Fibroblast of lung (primary cell): ENCODE measurements around the gene TPRG1L. TPM values are rescaled to one million over a fixed set of nuclear protein-coding genes. Genes with fewer than 3 reads are reported as not detected.

Experiments used
- DNase-seq, 2 donors: peaks; one replicate each; pipeline versions ENCODE4 v3.0.0 to v3.0.0-alpha.2; 2010; ENCODE audit warnings: low read depth in 2 of 2
- H2AFZ ChIP-seq: 2 replicates; pipeline ENCODE4 v1.5.1; 2012; ENCODE audit warnings: low read length, control low read depth, inconsistent platforms
- H3K27ac ChIP-seq: 2 replicates; pipeline ENCODE4 v1.5.1; 2011; ENCODE audit warnings: low read length, control low read depth; ENCODE audit not compliant: insufficient read depth
- H3K27me3 ChIP-seq: 2 replicates; pipeline ENCODE4 v1.5.1; 2011; ENCODE audit warnings: mild to moderate bottlenecking, low read length; ENCODE audit not compliant: control insufficient read depth, insufficient read depth
- H3K36me3 ChIP-seq: 2 replicates; pipeline ENCODE4 v1.5.1; 2011; ENCODE audit warnings: low read length; ENCODE audit not compliant: control insufficient read depth, insufficient read depth
- H3K4me1 ChIP-seq: 2 replicates; pipeline ENCODE4 v1.5.1; 2011; ENCODE audit warnings: low read length; ENCODE audit not compliant: control insufficient read depth, insufficient read depth; ENCODE audit errors: extremely low read depth
- H3K4me2 ChIP-seq: 2 replicates; pipeline ENCODE4 v1.5.1; 2011; ENCODE audit warnings: low read length, control low read depth; ENCODE audit not compliant: insufficient read depth; ENCODE audit errors: extremely low read depth
- H3K4me3 ChIP-seq, 4 experiments: fragments of 200-600 bp in 1 of 4; sonication (generic) in 1 of 4; replicated peaks in 1 of 4; 2 replicates each; pipeline ENCODE4 v1.5.1; 2011 to 2016; ENCODE audit warnings: low read length in 4 of 4, low read depth in 3 of 4, mild to moderate bottlenecking in 3 of 4, control low read depth in 2 of 4, inconsistent platforms in 1 of 4, mixed read lengths in 1 of 4; ENCODE audit not compliant: insufficient read depth in 1 of 4; ENCODE audit errors: control extremely low read depth in 1 of 4
- H3K79me2 ChIP-seq: 2 replicates; pipeline ENCODE4 v1.5.1; 2012; ENCODE audit warnings: mild to moderate bottlenecking, low read length, inconsistent platforms; ENCODE audit not compliant: control insufficient read depth, insufficient read depth
- H3K9ac ChIP-seq: 2 replicates; pipeline ENCODE4 v1.5.1; 2011; ENCODE audit warnings: mild to moderate bottlenecking, low read length, control low read depth; ENCODE audit not compliant: insufficient read depth
- H3K9me3 ChIP-seq: 2 replicates; pipeline ENCODE4 v1.5.1; 2012; ENCODE audit warnings: low read depth, low read length; ENCODE audit not compliant: control insufficient read depth, insufficient read depth
- H4K20me1 ChIP-seq: 2 replicates; pipeline ENCODE4 v1.5.1; 2011; ENCODE audit warnings: low read length; ENCODE audit not compliant: control insufficient read depth, insufficient read depth; ENCODE audit errors: extremely low read depth
- CTCF ChIP-seq, 2 donors: IDR thresholded peaks in 1 of 2; conservative IDR thresholded peaks in 1 of 2; 1 replicate in 1 of 2; 2 replicates in 1 of 2; pipeline ENCODE4 v1.5.1; 2011 to 2012; ENCODE audit warnings: low read length in 2 of 2, control low read depth in 1 of 2, inconsistent platforms in 1 of 2, low read depth in 1 of 2, mild to moderate bottlenecking in 1 of 2
- EZH2 ChIP-seq: IDR thresholded peaks from 2 replicates; pipeline ENCODE4 v1.5.1; 2012; ENCODE audit warnings: low read length, control low read depth, mild to moderate bottlenecking; ENCODE audit errors: missing control alignments
- polyA plus RNA-seq, 2 donors: library from polyadenylated mRNA; depleted of rRNA in 1 of 2; stranded (reverse) in 1 of 2; unstranded in 1 of 2; fragments of >200 nt; gene quantifications; 2 replicates each; pipeline ENCODE4 v1.2.1, GENCODE V29; 2011 to 2012; ENCODE audit warnings: missing spikeins in 1 of 2
- total RNA-seq: library from RNA; depleted of rRNA; stranded (reverse); fragments of >200 nt; gene quantifications from 2 replicates; pipeline ENCODE4 v1.2.1, GENCODE V29; 2014

The TPRG1L gene
- total and polyA plus RNA-seq, 2 donors (not counting 1 experiment from before 2014, with no cell fraction given) = 22.3 to 56.7 TPM

GRCh38 chr1:3585940-3586568, 38.8 kb upstream of the TPRG1L start:
- H3K36me3 ChIP-seq = no peaks in the 10 kb centered on the region
- no peaks in the 10 kb centered on the region for H3K4me1 ChIP-seq
- no peak for DNase-seq
- no peaks in the 10 kb centered on the region for H3K27me3 ChIP-seq
- TF ChIP-seq EZH2 (no peak), CTCF (conservative IDR thresholded peaks at IDR 0.05 in 1 of 2, IDR thresholded peaks at IDR 0.05 in 1 of 2; ENCODE audit: low read depth in 1 of 2, low read length in 2 of 2) (no peak)
- H4K20me1 ChIP-seq = no peaks in the 10 kb centered on the region
- H3K4me3 ChIP-seq = no peak overlapping the region
- H3K79me2 ChIP-seq = no peaks in the 10 kb centered on the region
- H2AFZ ChIP-seq = no peak overlapping the region
- H3K9me3 ChIP-seq = no peaks in the 10 kb centered on the region
- no peak overlapping the region for H3K9ac ChIP-seq
- no peak overlapping the region for H3K27ac ChIP-seq
- H3K4me2 ChIP-seq = no peak overlapping the region

- no peak overlapping the region for H3K4me2 ChIP-seq
- no peak overlapping the region for H2AFZ ChIP-seq
- H3K79me2 ChIP-seq = no peaks in the 10 kb centered on the region
- no peaks in the 10 kb centered on the region for H3K4me1 ChIP-seq
- no peaks in the 10 kb centered on the region for H4K20me1 ChIP-seq
- no peaks in the 10 kb centered on the region for H3K27me3 ChIP-seq
- no peaks in the 10 kb centered on the region for H3K36me3 ChIP-seq
- TF ChIP-seq EZH2 (no peak), CTCF (conservative IDR thresholded peaks at IDR 0.05 in 1 of 2, IDR thresholded peaks at IDR 0.05 in 1 of 2; ENCODE audit: low read depth in 1 of 2, low read length in 2 of 2) (no peak)
- no peak overlapping the region for H3K27ac ChIP-seq
- H3K9ac ChIP-seq = no peak overlapping the region
- DNase-seq = no peak
- no peaks in the 10 kb centered on the region for H3K9me3 ChIP-seq
- no peak overlapping the region for H3K4me3 ChIP-seq
These were observed 37.6 kb upstream of the TPRG1L start for GRCh38 chr1:3586986-3587759.

- Histone ChIP-seq H3K79me2 (no peaks in the 10 kb centered on the region), H3K27ac (no peak overlapping the region), H3K4me1 (no peaks in the 10 kb centered on the region), H2AFZ (no peak overlapping the region), H3K4me2 (no peak overlapping the region), H3K9ac (no peak overlapping the region), H3K27me3 (no peaks in the 10 kb centered on the region), H3K4me3 (no peak overlapping the region), H3K36me3 (no peaks in the 10 kb centered on the region), H4K20me1 (no peaks in the 10 kb centered on the region), H3K9me3 (no peaks in the 10 kb centered on the region)
- TF ChIP-seq CTCF (conservative IDR thresholded peaks at IDR 0.05 in 1 of 2, IDR thresholded peaks at IDR 0.05 in 1 of 2; ENCODE audit: low read depth in 1 of 2, low read length in 2 of 2) = no peak
- no peak for DNase-seq
These were observed 36.4 kb upstream of the TPRG1L start for GRCh38 chr1:3588395-3588794.
